ENCODE data around the gene SEPTIN2.

SEPTIN2 gene

GRCh38 chr2:241372361-241372992 is 56.8 kb downstream of the SEPTIN2 start:
- TF ChIP-seq USF1 (IDR thresholded peaks at IDR 0.05) (no peak), REST (IDR thresholded peaks at IDR 0.05; ENCODE audit: low read depth) (no peak), NFIC (IDR thresholded peaks at IDR 0.05) (no peak), YY1 (IDR thresholded peaks at IDR 0.05; ENCODE audit: low read depth) (no peak), TCF12 (IDR thresholded peaks at IDR 0.05; ENCODE audit: low read depth) (no peak), EP300 (IDR thresholded peaks at IDR 0.05; ENCODE audit: borderline replicate concordance) (no peak), MAX (IDR thresholded peaks at IDR 0.05) (no peak), TAF1 (IDR thresholded peaks at IDR 0.05; ENCODE audit: low read depth) (no peak), CREB1 (IDR thresholded peaks at IDR 0.05; ENCODE audit: low read depth) (no peak), RAD21 (IDR thresholded peaks at IDR 0.05; ENCODE audit: low read depth) (no peak), TEAD4 (IDR thresholded peaks at IDR 0.05) (no peak), ZBTB7A (IDR thresholded peaks at IDR 0.05; ENCODE audit: low read depth) (no peak), CEBPB (IDR thresholded peaks at IDR 0.05) (no peak), EGR1 (IDR thresholded peaks at IDR 0.05) (no peak), FOXM1 (IDR thresholded peaks at IDR 0.05; ENCODE audit: borderline replicate concordance, low read depth) (no peak)

GRCh38 chr2:241373446-241373845 is 57.7 kb downstream of the SEPTIN2 start:
- no peak for TF ChIP-seq TCF12 (IDR thresholded peaks at IDR 0.05; ENCODE audit: low read depth)
- TF ChIP-seq RAD21 (IDR thresholded peaks at IDR 0.05; ENCODE audit: low read depth) = no peak
- no peak for TF ChIP-seq EP300 (IDR thresholded peaks at IDR 0.05; ENCODE audit: borderline replicate concordance)
- no peak for TF ChIP-seq YY1 (IDR thresholded peaks at IDR 0.05; ENCODE audit: low read depth)
- no peak for TF ChIP-seq USF1 (IDR thresholded peaks at IDR 0.05)
- TF ChIP-seq CEBPB (IDR thresholded peaks at IDR 0.05) = no peak
- no peak for TF ChIP-seq MAX (IDR thresholded peaks at IDR 0.05)
- no peak for TF ChIP-seq CREB1 (IDR thresholded peaks at IDR 0.05; ENCODE audit: low read depth)
- TF ChIP-seq TAF1 (IDR thresholded peaks at IDR 0.05; ENCODE audit: low read depth) = no peak
- TF ChIP-seq REST (IDR thresholded peaks at IDR 0.05; ENCODE audit: low read depth) = no peak
- TF ChIP-seq NFIC (IDR thresholded peaks at IDR 0.05) = no peak
- no peak for TF ChIP-seq ZBTB7A (IDR thresholded peaks at IDR 0.05; ENCODE audit: low read depth)
- TF ChIP-seq EGR1 (IDR thresholded peaks at IDR 0.05) = no peak
- TF ChIP-seq FOXM1 (IDR thresholded peaks at IDR 0.05; ENCODE audit: borderline replicate concordance, low read depth) = no peak
- TF ChIP-seq TEAD4 (IDR thresholded peaks at IDR 0.05) = no peak

GRCh38 chr2:241373906-241374305 is 58.2 kb downstream of the SEPTIN2 start:
- 0 out of 2 replicates have a peak, but pooled peaks have one; percentile 54 for TF ChIP-seq MAX (IDR thresholded peaks at IDR 0.05)

- TF ChIP-seq TEAD4 (IDR thresholded peaks at IDR 0.05) = no peak
- TF ChIP-seq EP300 (IDR thresholded peaks at IDR 0.05; ENCODE audit: borderline replicate concordance) = no peak
- no peak for TF ChIP-seq CEBPB (IDR thresholded peaks at IDR 0.05)
- TF ChIP-seq YY1 (IDR thresholded peaks at IDR 0.05; ENCODE audit: low read depth) = no peak
- no peak for TF ChIP-seq USF1 (IDR thresholded peaks at IDR 0.05)
- no peak for TF ChIP-seq RAD21 (IDR thresholded peaks at IDR 0.05; ENCODE audit: low read depth)
- TF ChIP-seq TAF1 (IDR thresholded peaks at IDR 0.05; ENCODE audit: low read depth) = no peak
- no peak for TF ChIP-seq REST (IDR thresholded peaks at IDR 0.05; ENCODE audit: low read depth)
- TF ChIP-seq CREB1 (IDR thresholded peaks at IDR 0.05; ENCODE audit: low read depth) = no peak
- no peak for TF ChIP-seq MAX (IDR thresholded peaks at IDR 0.05)
- no peak for TF ChIP-seq NFIC (IDR thresholded peaks at IDR 0.05)
- no peak for TF ChIP-seq ZBTB7A (IDR thresholded peaks at IDR 0.05; ENCODE audit: low read depth)
- no peak for TF ChIP-seq TCF12 (IDR thresholded peaks at IDR 0.05; ENCODE audit: low read depth)
- TF ChIP-seq FOXM1 (IDR thresholded peaks at IDR 0.05; ENCODE audit: borderline replicate concordance, low read depth) = no peak
- TF ChIP-seq EGR1 (IDR thresholded peaks at IDR 0.05) = no peak
These were observed 59.6 kb downstream of the SEPTIN2 start for GRCh38 chr2:241375300-241375699.

All from Ishikawa (cell line).